ENCODE measurements around the gene KDM2B.
A peak's percentile ranks its signal among the peaks of the same experiment; 100 is the strongest.
"Not testable (repeated sequence)": the region's sequence is repeated elsewhere in the genome, so short reads cannot be mapped to it uniquely, and the experiment has no call there.

Gene KDM2B

GRCh38 chr12:121424624-121424975 is 156.2 kb downstream of the KDM2B start:
- no peak for DNase-seq

DNA sequence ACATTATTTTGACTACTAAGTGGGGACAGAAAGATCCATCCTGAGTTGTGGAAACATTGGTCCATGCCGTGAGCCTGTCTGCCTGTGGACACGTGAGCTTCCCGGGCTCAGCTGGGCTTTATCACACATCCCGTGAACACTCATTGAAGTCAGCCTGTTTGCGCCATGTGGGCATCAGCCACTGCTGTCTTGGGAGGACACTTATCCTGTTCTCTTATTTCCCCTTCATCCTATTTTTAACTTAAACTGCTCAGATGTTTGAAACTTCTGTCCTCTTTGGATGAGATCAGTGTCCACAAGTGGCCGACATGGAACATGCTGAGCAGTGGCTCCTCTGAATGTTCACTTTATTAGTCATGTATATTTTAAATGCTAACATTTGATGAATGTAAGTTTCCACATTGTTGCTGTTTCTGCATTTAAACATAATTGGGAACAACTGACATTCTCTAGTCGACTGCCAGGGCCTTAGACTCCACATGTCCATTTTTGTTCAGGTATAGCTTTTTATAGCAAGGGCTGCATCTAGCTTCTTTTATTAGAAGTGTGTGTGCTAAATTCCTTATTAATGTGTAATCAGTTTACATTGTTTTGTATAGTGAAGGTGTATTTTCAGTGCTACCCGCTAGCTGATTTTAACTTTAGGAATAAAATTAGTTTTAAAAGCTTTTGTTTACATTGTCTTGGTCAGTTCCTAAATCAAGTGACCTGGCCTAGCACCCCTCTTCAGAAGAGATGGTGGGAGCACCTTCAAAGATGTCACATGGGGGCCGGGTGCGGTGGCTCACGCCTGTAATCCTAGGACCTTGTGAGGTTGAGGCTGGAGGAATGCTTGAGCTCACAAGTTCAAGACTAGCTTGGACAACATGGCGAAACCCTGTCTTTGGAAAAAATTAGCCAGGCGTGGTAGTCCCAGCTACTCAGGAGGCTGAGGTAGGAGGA is 156.9 kb downstream of the KDM2B start:
- DNase-seq: no peak

DNA sequence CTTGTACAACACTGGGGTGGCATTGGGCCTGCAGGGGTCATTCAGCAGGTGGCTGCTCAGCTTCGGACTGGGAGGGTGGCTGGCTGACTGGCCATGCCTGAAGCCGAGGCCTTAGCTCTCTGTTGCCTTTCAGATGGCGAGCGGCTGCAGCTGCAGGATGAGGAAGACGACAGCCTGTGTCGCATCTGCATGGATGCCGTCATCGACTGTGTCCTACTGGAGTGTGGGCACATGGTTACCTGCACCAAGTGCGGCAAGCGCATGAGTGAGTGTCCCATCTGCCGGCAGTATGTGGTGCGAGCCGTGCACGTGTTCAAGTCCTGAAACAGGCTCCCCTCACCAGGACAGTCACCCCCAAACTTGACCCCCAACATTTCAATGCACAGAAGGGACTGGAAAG is 157.6 kb downstream of the KDM2B start:
- no peak for DNase-seq

DNA sequence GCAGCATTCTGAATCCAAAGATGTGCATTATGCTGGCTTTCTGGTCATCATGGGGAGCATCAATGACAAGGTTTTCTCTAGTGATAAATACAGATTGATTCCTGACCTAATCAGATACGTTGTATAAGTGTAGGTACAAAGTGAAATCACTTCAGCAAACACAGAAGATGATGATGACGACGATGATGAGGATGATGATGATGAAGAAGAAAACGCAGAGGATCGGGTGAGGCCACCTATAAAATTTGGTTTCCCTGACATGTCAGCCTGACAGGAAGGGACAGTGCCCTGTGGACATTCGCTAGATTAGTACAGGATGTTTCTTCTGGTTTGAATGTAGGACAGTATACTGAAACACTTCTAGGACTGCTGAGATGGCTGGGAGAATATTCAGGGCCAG is 160.7 kb downstream of the KDM2B start:
- DNase-seq: no peak

GRCh38 chr12:121417847-121418246 is 163.0 kb downstream of the KDM2B start:
- DNase-seq: no peak

DNA sequence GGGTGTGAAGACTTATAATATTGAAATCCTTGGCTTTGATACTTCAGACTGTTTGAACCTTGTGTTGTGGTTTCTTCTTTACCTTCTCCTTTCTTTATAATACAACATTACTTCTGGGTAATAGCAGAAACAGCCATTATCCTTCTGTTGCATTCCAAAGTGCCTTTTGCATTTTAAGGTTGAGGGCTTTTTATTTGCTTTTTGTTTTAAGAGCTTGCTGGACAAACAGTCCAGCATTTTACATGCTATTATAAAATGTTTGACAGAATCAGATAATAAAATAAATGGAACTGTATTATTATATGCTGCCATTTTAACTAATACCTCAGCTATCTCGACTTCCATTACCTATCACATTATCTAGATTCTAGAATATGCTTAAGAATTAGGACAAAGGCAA is 166.9 kb downstream of the KDM2B start:
- DNase-seq: no peak

GRCh38 chr12:121405211-121405610 is 175.6 kb downstream of the KDM2B start:
- no peak for DNase-seq

GRCh38 chr12:121404734-121405133 is 176.1 kb downstream of the KDM2B start:
- no peak for DNase-seq

GRCh38 chr12:121403721-121404120 is 177.1 kb downstream of the KDM2B start:
- no peak for DNase-seq

DNA sequence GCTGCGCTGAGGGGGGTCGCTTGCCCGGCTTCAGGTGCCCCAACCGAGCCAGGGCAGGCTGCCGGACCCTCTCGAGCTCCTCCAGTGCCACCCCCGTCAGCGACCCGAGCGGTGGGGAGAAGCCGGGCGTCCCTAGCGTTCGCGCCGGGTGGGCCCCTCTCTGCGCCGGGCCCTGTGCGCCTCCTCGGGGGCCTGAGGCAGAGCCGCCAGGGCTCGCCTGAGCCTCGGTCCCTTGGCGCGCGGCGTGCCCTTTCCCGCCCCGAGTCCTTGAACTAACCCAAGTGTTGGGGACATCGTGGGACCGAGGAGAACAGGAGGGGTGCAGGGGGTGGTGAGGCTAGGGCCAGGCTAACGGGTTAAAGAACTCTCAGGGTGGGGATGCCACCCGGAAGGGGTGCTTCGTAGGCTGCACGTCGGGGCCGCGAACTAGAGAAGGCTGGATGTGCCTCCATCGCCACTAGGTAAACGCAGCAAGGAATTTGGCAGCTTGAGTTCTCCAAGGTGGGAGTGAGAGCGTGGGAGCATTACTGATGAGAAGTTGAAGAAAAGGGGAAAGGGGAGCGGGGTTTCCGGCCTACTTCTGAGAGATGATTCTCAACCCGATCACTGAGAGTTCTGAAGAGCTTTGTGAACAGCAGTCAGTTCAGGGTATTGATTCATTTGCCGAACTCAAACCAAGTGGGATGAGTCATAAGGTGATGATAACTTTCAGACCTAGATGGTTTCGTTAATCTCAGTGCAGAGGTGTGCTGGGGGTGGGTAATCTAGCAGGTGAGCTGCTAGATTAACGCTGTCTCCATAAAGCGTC is 180.3 kb downstream of the KDM2B start:
- peak; percentile 72 for DNase-seq

DNA sequence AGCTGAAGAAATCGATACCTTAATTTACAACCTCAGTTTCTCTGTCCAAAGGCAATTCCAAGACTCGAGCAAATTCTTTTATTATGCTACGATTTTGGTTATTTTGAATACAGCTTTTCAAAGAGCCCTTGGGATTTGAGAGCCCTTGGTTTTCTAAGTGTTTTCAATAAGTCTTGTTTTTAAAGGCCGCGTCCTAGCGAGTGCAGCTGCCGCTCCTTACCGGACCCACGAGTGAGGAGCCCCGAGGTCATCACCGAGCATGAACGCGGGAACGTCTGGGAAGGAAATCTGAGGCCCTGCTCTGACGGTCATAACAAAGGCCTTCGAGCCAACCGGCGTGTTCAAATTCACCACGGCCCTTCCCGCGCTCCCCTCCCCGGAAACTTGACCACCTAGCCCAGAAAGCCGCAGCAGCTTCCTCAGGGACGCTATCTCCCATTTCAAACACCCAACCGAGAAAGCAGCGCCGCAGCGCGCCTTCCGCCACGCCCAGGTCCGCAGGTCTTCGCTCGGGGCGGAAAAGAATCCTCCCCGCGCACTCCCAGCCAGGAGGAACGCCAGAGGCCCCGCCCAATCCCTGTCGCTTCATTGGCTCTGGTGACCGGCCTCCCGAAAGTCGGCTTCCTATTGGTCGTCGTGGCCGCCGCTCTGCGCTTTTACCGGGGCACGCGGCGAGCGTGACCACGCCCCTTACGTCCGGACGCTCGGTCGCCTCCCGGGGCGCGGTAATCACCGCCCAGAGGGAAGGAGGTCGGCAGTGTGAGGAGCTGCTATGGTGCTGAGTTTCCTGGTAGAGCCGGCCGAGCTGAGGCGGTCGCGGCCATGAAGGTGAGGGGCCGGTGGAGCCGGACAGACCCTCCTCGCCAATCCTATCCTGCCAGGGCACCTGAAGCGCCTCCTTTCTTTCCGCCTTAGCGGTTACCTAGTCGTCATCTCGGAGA is 181.2 kb downstream of the KDM2B start, which contains the start of gene RNF34:
Gene RNF34 (plus strand): TSS at position 728 of the 941 bp plus-strand sequence. CDS start 95 bp downstream, at position 823.
- peak; percentile 98 for DNase-seq

GRCh38 chr12:121398355-121398754 is 182.5 kb downstream of the KDM2B start:
- no peak for DNase-seq

DNA sequence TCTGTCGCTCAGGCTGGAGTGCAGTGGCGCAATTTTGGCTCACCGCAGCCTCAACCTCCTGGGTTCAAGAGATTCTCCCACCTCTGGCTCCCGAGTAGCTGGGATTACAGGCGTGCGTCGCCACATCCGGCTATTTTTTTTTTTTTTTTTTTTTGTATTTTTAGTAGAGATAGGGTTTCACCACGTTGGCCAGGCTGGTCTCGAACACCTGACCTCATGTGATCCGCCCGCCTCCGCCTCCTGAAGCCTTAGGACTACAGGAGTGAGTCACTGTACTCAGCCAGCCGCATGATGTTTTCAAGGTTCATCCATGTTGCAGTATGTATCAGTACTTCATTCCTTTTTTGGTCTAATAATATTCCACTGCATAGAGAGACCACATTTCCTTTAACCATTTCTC is 183.3 kb downstream of the KDM2B start:
- no peak for DNase-seq

DNA sequence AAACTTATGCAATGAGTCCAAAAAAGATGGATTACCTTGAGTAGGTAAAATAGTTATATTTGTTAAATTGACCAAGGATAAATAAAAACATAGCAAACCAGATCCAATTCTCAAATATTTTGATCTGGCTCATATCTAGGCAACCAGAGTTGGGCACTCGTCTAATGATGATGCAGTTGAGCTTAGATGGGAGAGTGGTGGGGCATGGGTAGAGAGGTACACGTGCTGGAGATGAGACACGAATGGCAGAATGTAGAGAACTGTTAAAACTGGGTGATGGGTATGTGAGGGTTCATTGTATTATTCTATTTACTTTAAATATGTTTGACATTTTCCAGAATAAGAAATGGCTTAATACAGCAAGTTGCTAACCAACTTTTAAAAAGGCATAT is 188.5 kb downstream of the KDM2B start:
- no peak for DNase-seq

GRCh38 chr12:121391619-121392324 is 189.1 kb downstream of the KDM2B start:
- DNase-seq: peak; percentile 46

GRCh38 chr12:121390856-121391255 is 190.0 kb downstream of the KDM2B start:
- DNase-seq: no peak

DNA sequence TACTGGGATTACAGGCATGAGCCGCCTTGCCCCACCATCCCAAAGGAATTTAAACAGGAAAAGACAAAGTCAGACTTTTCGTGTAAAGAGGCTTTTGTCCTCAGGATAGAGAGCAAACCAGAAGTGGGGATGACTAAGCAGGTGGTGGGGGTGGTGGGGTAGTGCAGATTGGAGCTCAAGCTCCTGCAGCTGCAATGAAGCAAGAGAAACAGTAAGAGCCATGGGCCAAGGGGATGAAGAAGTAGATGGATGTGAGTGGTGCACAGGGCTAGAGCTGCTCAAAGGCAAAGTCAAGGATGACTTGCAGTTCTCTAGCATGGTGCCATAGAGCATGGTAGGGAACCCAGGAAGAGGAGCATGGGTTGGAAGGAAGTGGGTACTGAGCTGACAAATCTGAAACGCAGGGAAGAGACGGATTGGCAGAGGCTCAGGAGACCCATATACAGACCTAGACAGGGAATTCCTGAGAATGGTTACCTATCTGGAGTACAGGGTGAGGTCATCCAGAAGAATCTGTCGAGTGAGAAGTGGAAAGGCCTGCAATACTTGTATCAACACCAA is 192.3 kb downstream of the KDM2B start:
- DNase-seq: no peak

- not testable (repeated sequence) for DNase-seq
Observed at GRCh38 chr12:121384891-121385290, 195.9 kb downstream of the KDM2B start.

- no peak for DNase-seq
Observed at GRCh38 chr12:121383601-121384021, 197.2 kb downstream of the KDM2B start.

DNA sequence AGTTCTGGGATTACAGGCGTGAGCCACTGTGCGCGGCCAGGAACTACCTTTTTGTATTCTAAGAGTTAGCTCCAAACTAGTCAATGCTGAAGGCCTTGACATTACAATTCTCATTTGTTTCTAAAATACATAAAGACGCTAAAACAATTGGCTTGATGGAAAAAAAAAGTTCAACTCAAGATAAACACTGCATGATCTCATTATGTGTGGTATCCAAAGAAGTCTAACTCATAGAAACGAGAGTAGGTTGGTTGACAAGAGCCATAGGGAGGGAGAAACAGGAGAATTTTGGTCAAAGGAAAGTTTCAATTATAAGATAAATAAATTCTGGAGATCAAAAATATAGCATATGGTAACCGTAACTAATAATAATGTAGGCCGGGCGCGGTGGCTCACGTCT is 200.9 kb downstream of the KDM2B start:
- DNase-seq: no peak
